GM23338 (cell line): Measurements from ENCODE around the gene FZD2. TPM values are rescaled to one million over a fixed set of nuclear protein-coding genes. Genes with fewer than 3 reads are reported as not detected.
A peak's percentile ranks its signal among the peaks of the same experiment; 100 is the strongest.

Experiments
- ATAC-seq: fragments of 200-7000 bp; cut with Tn5 transposase; 3 replicates; pipeline ENCODE4 v1.9.1; 2020
- DNase-seq: peaks from one replicate; pipeline ENCODE4 v3.0.0-alpha.2; 2015; ENCODE audit warnings: low spot score
- H2AFZ ChIP-seq: fragments of 200-600 bp; sonication (generic); 2 replicates; pipeline ENCODE4 v1.8.0; 2016; ENCODE audit warnings: antibody characterized with exemption, mild to moderate bottlenecking, moderate library complexity
- H3F3A ChIP-seq: fragments of 200-600 bp; sonication (generic); replicated peaks from 2 replicates; pipeline ENCODE4 v1.8.0; 2017; ENCODE audit warnings: antibody characterized with exemption, mixed run types, low read depth
- H3K27ac ChIP-seq: fragments of 200-600 bp; sonication (generic); 2 replicates; pipeline ENCODE4 v1.6.1; 2016; ENCODE audit warnings: low read depth
- H3K27me3 ChIP-seq: fragments of 200-600 bp; sonication (generic); 2 replicates; pipeline ENCODE4 v1.8.0; 2016; ENCODE audit warnings: mild to moderate bottlenecking, mixed run types, moderate library complexity; ENCODE audit not compliant: insufficient read depth
- H3K36me3 ChIP-seq: fragments of 200-600 bp; sonication (generic); 2 replicates; pipeline ENCODE4 v1.8.0; 2016; ENCODE audit warnings: mild to moderate bottlenecking; ENCODE audit not compliant: insufficient read depth
- H3K4me1 ChIP-seq: fragments of 200-600 bp; sonication (generic); 2 replicates; pipeline ENCODE4 v1.8.0; 2016; ENCODE audit warnings: mild to moderate bottlenecking, moderate library complexity; ENCODE audit not compliant: insufficient read depth
- H3K4me2 ChIP-seq: fragments of 200-600 bp; sonication (generic); 2 replicates; pipeline ENCODE4 v1.7.1; 2017; ENCODE audit warnings: mixed run types
- H3K4me3 ChIP-seq: fragments of 200-600 bp; sonication (generic); 2 replicates; pipeline ENCODE4 v1.6.1; 2016; ENCODE audit warnings: mixed run types
- H3K79me2 ChIP-seq: fragments of 200-600 bp; sonication (generic); replicated peaks from 2 replicates; pipeline ENCODE4 v1.8.0; 2017; ENCODE audit warnings: mild to moderate bottlenecking; ENCODE audit not compliant: insufficient read depth
- H3K9me2 ChIP-seq: fragments of 200-600 bp; sonication (generic); 2 replicates; pipeline ENCODE4 v1.8.0; 2017; ENCODE audit not compliant: insufficient read depth
- H4K20me1 ChIP-seq: fragments of 200-600 bp; sonication (generic); replicated peaks from 2 replicates; pipeline ENCODE4 v1.8.0; 2017; ENCODE audit warnings: mild to moderate bottlenecking; ENCODE audit not compliant: insufficient read depth
- H3K27ac Mint-ChIP-seq: 2 replicates; pipeline ENCODE4 v1.8.0; 2020; ENCODE audit warnings: inconsistent platforms, mild to moderate bottlenecking, moderate library complexity, mixed read lengths
- H3K27me3 Mint-ChIP-seq: 3 replicates; pipeline ENCODE4 v1.8.0; 2022; ENCODE audit warnings: low read depth, mild to moderate bottlenecking, moderate library complexity, mixed read lengths, inconsistent platforms; ENCODE audit not compliant: insufficient read depth, poor library complexity
- H3K36me3 Mint-ChIP-seq: 3 replicates; pipeline ENCODE4 v1.8.0; 2021; ENCODE audit warnings: low read depth, mild to moderate bottlenecking, inconsistent platforms, moderate library complexity, mixed read lengths
- H3K4me1 Mint-ChIP-seq: 3 replicates; pipeline ENCODE4 v1.8.0; 2020; ENCODE audit warnings: mild to moderate bottlenecking, inconsistent platforms, mixed read lengths
- H3K4me3 Mint-ChIP-seq: 3 replicates; pipeline ENCODE4 v1.8.0; 2021; ENCODE audit warnings: moderate library complexity, mild to moderate bottlenecking, inconsistent platforms, mixed read lengths
- H3K9me3 Mint-ChIP-seq: 3 replicates; pipeline ENCODE4 v1.8.0; 2020; ENCODE audit warnings: moderate library complexity, mild to moderate bottlenecking, inconsistent platforms, mixed read lengths
- CREB1 ChIP-seq: fragments of 250-450 bp; sonication (Bioruptor Pico); IDR thresholded peaks from 2 replicates; pipeline ENCODE4 v1.5.0; 2020; ENCODE audit warnings: low read depth, mild to moderate bottlenecking, moderate library complexity
- CTCF ChIP-seq, 2 experiments: fragments of 200-600 bp in 1 of 2; sonication (generic) in 1 of 2; conservative IDR thresholded peaks; 2 replicates each; pipeline versions ENCODE4 v1.5.1 to v1.6.1; 2016 to 2017; ENCODE audit warnings: antibody characterized with exemption in 2 of 2, low read depth in 2 of 2, mild to moderate bottlenecking in 2 of 2, moderate library complexity in 1 of 2
- EZH2 ChIP-seq: fragments of 200-600 bp; sonication (generic); IDR thresholded peaks from one replicate; pipeline ENCODE4 v1.8.0; 2017; ENCODE audit warnings: antibody characterized with exemption, mild to moderate bottlenecking, low read depth; ENCODE audit not compliant: unreplicated experiment
- EZH2phosphoT487 ChIP-seq: fragments of 200-600 bp; sonication (generic); IDR thresholded peaks from one replicate; pipeline ENCODE4 v1.8.1; 2018; ENCODE audit warnings: antibody characterized with exemption; ENCODE audit not compliant: unreplicated experiment
- JUNB ChIP-seq: IDR thresholded peaks from one replicate; pipeline ENCODE4 v1.6.1; 2016; ENCODE audit warnings: antibody characterized with exemption; ENCODE audit not compliant: unreplicated experiment
- NANOG ChIP-seq: IDR thresholded peaks from 2 replicates; pipeline ENCODE4 v1.6.1; 2016; ENCODE audit warnings: antibody characterized with exemption, borderline replicate concordance
- POLR2AphosphoS5 ChIP-seq: IDR thresholded peaks from 2 replicates; pipeline ENCODE4 v1.6.1; 2016; ENCODE audit warnings: antibody characterized with exemption, low read depth
- STAT1 ChIP-seq: IDR thresholded peaks from one replicate; pipeline ENCODE4 v1.6.1; 2016; ENCODE audit warnings: antibody characterized with exemption; ENCODE audit not compliant: unreplicated experiment
- ZNF114 ChIP-seq: fragments of 250-450 bp; sonication (Bioruptor Pico); IDR thresholded peaks from 2 replicates; pipeline ENCODE4 v1.5.0; 2020; ENCODE audit warnings: mild to moderate bottlenecking, moderate library complexity
- ZNF331 ChIP-seq: fragments of 250-450 bp; sonication (Bioruptor Pico); IDR thresholded peaks from 2 replicates; pipeline ENCODE4 v1.5.0; 2020; ENCODE audit warnings: low read depth, mild to moderate bottlenecking, moderate library complexity
- polyA plus RNA-seq: library from polyadenylated mRNA; unstranded; fragments of >200 nt; fragmentation: Nextera tagmentation; extraction: Ambion mirVana; gene quantifications from 2 replicates; pipeline ENCODE4 v1.2.1, GENCODE V29; 2016
- total RNA-seq: library from RNA; depleted of rRNA; stranded (reverse); fragments of >200 nt; shearing (Covaris generic); gene quantifications from 2 replicates; pipeline ENCODE4 v1.2.3, GENCODE V29; 2014
- TF ChIP-seq, protein P1 (sequence below): fragments of 250-450 bp; sonication (Bioruptor Pico); IDR thresholded peaks from 2 replicates; pipeline ENCODE4 v1.5.0; 2020; ENCODE audit warnings: mild to moderate bottlenecking, moderate library complexity
- TF ChIP-seq, protein P2 (sequence below): IDR thresholded peaks from 2 replicates; pipeline ENCODE4 v1.6.1; 2016; ENCODE audit warnings: antibody characterized with exemption
- TF ChIP-seq, protein P3 (sequence below): IDR thresholded peaks from one replicate; pipeline ENCODE4 v1.6.1; 2018; ENCODE audit warnings: antibody characterized with exemption; ENCODE audit not compliant: unreplicated experiment

FZD2 gene
- total and polyA plus RNA-seq, 2 experiments from 2014 or later: 6.2 to 7.6 TPM

- H3K79me2 ChIP-seq: no peaks in the 10 kb centered on the region
- no peak for DNase-seq
- H3K27ac ChIP-seq: no peak overlapping the region
- no peaks in the 10 kb centered on the region for H3K36me3 ChIP-seq
- no peaks in the 10 kb centered on the region for H3F3A ChIP-seq
- no peaks in the 10 kb centered on the region for H3K36me3 Mint-ChIP-seq
- peaks cover 20% of the 10 kb centered on the region for H3K4me1 Mint-ChIP-seq
- no peak for ATAC-seq
- no peak for TF ChIP-seq CTCF (conservative IDR thresholded peaks at IDR 0.05; ENCODE audit: low read depth in 2 of 2)
- TF ChIP-seq NANOG: no peak
- TF ChIP-seq, protein P1, sequence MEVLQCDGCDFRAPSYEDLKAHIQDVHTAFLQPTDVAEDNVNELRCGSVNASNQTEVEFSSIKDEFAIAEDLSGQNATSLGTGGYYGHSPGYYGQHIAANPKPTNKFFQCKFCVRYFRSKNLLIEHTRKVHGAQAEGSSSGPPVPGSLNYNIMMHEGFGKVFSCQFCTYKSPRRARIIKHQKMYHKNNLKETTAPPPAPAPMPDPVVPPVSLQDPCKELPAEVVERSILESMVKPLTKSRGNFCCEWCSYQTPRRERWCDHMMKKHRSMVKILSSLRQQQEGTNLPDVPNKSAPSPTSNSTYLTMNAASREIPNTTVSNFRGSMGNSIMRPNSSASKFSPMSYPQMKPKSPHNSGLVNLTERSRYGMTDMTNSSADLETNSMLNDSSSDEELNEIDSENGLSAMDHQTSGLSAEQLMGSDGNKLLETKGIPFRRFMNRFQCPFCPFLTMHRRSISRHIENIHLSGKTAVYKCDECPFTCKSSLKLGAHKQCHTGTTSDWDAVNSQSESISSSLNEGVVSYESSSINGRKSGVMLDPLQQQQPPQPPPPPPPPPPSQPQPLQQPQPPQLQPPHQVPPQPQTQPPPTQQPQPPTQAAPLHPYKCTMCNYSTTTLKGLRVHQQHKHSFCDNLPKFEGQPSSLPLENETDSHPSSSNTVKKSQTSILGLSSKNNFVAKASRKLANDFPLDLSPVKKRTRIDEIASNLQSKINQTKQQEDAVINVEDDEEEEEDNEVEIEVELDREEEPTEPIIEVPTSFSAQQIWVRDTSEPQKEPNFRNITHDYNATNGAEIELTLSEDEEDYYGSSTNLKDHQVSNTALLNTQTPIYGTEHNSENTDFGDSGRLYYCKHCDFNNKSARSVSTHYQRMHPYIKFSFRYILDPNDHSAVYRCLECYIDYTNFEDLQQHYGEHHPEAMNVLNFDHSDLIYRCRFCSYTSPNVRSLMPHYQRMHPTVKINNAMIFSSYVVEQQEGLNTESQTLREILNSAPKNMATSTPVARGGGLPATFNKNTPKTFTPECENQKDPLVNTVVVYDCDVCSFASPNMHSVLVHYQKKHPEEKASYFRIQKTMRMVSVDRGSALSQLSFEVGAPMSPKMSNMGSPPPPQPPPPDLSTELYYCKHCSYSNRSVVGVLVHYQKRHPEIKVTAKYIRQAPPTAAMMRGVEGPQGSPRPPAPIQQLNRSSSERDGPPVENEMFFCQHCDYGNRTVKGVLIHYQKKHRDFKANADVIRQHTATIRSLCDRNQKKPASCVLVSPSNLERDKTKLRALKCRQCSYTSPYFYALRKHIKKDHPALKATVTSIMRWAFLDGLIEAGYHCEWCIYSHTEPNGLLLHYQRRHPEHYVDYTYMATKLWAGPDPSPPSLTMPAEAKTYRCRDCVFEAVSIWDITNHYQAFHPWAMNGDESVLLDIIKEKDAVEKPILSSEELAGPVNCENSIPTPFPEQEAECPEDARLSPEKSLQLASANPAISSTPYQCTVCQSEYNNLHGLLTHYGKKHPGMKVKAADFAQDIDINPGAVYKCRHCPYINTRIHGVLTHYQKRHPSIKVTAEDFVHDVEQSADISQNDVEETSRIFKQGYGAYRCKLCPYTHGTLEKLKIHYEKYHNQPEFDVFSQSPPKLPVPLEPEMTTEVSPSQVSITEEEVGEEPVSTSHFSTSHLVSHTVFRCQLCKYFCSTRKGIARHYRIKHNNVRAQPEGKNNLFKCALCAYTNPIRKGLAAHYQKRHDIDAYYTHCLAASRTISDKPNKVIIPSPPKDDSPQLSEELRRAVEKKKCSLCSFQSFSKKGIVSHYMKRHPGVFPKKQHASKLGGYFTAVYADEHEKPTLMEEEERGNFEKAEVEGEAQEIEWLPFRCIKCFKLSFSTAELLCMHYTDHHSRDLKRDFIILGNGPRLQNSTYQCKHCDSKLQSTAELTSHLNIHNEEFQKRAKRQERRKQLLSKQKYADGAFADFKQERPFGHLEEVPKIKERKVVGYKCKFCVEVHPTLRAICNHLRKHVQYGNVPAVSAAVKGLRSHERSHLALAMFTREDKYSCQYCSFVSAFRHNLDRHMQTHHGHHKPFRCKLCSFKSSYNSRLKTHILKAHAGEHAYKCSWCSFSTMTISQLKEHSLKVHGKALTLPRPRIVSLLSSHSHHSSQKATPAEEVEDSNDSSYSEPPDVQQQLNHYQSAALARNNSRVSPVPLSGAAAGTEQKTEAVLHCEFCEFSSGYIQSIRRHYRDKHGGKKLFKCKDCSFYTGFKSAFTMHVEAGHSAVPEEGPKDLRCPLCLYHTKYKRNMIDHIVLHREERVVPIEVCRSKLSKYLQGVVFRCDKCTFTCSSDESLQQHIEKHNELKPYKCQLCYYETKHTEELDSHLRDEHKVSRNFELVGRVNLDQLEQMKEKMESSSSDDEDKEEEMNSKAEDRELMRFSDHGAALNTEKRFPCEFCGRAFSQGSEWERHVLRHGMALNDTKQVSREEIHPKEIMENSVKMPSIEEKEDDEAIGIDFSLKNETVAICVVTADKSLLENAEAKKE (CRISPR knock-in tag): no peak
- no peak for TF ChIP-seq EZH2
- TF ChIP-seq EZH2phosphoT487: no peak
- no peak for TF ChIP-seq JUNB
- TF ChIP-seq, protein P2, sequence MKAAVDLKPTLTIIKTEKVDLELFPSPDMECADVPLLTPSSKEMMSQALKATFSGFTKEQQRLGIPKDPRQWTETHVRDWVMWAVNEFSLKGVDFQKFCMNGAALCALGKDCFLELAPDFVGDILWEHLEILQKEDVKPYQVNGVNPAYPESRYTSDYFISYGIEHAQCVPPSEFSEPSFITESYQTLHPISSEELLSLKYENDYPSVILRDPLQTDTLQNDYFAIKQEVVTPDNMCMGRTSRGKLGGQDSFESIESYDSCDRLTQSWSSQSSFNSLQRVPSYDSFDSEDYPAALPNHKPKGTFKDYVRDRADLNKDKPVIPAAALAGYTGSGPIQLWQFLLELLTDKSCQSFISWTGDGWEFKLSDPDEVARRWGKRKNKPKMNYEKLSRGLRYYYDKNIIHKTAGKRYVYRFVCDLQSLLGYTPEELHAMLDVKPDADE: no peak
- no peak for TF ChIP-seq ZNF114 (CRISPR knock-in tag)
- TF ChIP-seq POLR2AphosphoS5: no peak
- TF ChIP-seq, protein P3, sequence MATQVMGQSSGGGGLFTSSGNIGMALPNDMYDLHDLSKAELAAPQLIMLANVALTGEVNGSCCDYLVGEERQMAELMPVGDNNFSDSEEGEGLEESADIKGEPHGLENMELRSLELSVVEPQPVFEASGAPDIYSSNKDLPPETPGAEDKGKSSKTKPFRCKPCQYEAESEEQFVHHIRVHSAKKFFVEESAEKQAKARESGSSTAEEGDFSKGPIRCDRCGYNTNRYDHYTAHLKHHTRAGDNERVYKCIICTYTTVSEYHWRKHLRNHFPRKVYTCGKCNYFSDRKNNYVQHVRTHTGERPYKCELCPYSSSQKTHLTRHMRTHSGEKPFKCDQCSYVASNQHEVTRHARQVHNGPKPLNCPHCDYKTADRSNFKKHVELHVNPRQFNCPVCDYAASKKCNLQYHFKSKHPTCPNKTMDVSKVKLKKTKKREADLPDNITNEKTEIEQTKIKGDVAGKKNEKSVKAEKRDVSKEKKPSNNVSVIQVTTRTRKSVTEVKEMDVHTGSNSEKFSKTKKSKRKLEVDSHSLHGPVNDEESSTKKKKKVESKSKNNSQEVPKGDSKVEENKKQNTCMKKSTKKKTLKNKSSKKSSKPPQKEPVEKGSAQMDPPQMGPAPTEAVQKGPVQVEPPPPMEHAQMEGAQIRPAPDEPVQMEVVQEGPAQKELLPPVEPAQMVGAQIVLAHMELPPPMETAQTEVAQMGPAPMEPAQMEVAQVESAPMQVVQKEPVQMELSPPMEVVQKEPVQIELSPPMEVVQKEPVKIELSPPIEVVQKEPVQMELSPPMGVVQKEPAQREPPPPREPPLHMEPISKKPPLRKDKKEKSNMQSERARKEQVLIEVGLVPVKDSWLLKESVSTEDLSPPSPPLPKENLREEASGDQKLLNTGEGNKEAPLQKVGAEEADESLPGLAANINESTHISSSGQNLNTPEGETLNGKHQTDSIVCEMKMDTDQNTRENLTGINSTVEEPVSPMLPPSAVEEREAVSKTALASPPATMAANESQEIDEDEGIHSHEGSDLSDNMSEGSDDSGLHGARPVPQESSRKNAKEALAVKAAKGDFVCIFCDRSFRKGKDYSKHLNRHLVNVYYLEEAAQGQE: no peak
- no peak for TF ChIP-seq ZNF331 (CRISPR knock-in tag)
- TF ChIP-seq CREB1 (CRISPR knock-in tag): no peak
- TF ChIP-seq STAT1: no peak
- H3K27ac Mint-ChIP-seq: no peak overlapping the region
- no peaks in the 10 kb centered on the region for H3K9me3 Mint-ChIP-seq
- no peaks in the 10 kb centered on the region for H3K9me2 ChIP-seq
- H3K27me3 ChIP-seq: no peaks in the 10 kb centered on the region
- no peak overlapping the region for H2AFZ ChIP-seq
- peaks cover 12% of the 10 kb centered on the region; the same call in 1 of the 2 replicates for H3K4me1 ChIP-seq
- H4K20me1 ChIP-seq: no peaks in the 10 kb centered on the region
- peaks cover 12% of the 10 kb centered on the region for H3K27me3 Mint-ChIP-seq
- no peak overlapping the region for H3K4me3 ChIP-seq
- 0 out of 2 replicates have a peak overlapping the region, but pooled peaks have one; percentile 66 for H3K4me2 ChIP-seq
- no peak overlapping the region for H3K4me3 Mint-ChIP-seq
These were observed 41.6 kb downstream of the FZD2 start for GRCh38 chr17:44598932-44599297.
